VCaP (cell line): ENCODE results near the gene RPL19.
"Not testable (repeated sequence)": the region's sequence is repeated elsewhere in the genome, so short reads cannot be mapped to it uniquely, and the experiment has no call there.

Source experiments
- H3K27ac ChIP-seq: fragments of 450-650 bp; 2 replicates; pipeline ENCODE4 v1.5.1; 2017
- TF ChIP-seq, protein P1 (sequence below): fragments of 450-650 bp; conservative IDR thresholded peaks from 2 replicates; pipeline ENCODE4 v1.5.1; 2017; ENCODE audit warnings: mild to moderate bottlenecking, moderate library complexity

The RPL19 gene

DNA sequence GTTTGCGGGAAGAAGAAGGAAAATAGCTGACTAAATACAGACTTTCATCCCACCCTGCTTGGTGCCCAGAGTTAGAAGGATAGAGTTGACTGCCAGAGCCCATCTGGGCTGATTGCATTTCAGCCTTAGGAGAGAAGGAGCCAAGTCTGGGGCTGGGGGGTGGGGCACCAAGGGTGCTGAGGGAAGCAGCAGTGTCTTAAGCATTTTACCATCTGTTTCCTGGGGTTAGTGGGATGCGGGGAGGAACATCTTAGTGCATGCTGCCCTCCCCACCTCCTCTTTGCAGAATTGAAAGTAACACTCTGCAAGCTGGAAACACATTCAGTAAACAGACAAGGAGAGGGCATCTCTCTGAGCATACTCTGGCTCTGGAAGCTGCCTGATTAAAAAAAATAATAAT, 32.6 kb upstream of the RPL19 start:
- TF ChIP-seq, protein P1, sequence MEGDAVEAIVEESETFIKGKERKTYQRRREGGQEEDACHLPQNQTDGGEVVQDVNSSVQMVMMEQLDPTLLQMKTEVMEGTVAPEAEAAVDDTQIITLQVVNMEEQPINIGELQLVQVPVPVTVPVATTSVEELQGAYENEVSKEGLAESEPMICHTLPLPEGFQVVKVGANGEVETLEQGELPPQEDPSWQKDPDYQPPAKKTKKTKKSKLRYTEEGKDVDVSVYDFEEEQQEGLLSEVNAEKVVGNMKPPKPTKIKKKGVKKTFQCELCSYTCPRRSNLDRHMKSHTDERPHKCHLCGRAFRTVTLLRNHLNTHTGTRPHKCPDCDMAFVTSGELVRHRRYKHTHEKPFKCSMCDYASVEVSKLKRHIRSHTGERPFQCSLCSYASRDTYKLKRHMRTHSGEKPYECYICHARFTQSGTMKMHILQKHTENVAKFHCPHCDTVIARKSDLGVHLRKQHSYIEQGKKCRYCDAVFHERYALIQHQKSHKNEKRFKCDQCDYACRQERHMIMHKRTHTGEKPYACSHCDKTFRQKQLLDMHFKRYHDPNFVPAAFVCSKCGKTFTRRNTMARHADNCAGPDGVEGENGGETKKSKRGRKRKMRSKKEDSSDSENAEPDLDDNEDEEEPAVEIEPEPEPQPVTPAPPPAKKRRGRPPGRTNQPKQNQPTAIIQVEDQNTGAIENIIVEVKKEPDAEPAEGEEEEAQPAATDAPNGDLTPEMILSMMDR, result no peak
- H3K27ac ChIP-seq, result no peak overlapping the region

GRCh38 chr17:39168503-39168902, 31.6 kb upstream of the RPL19 start:
- H3K27ac ChIP-seq, result not testable (repeated sequence)

GRCh38 chr17:39169101-39169500, 31.0 kb upstream of the RPL19 start:
- TF ChIP-seq, protein P1, result no peak
- H3K27ac ChIP-seq, result no peak overlapping the region

- H3K27ac ChIP-seq, result no peak overlapping the region
- TF ChIP-seq, protein P1, result no peak
Observed at GRCh38 chr17:39169518-39169917, 30.6 kb upstream of the RPL19 start.

GRCh38 chr17:39170109-39170508, 30.0 kb upstream of the RPL19 start:
- H3K27ac ChIP-seq, result no peak overlapping the region
- TF ChIP-seq, protein P1, result no peak

- TF ChIP-seq, protein P1, result no peak
- no peak overlapping the region for H3K27ac ChIP-seq
Observed at GRCh38 chr17:39170558-39170957, 29.5 kb upstream of the RPL19 start.

DNA sequence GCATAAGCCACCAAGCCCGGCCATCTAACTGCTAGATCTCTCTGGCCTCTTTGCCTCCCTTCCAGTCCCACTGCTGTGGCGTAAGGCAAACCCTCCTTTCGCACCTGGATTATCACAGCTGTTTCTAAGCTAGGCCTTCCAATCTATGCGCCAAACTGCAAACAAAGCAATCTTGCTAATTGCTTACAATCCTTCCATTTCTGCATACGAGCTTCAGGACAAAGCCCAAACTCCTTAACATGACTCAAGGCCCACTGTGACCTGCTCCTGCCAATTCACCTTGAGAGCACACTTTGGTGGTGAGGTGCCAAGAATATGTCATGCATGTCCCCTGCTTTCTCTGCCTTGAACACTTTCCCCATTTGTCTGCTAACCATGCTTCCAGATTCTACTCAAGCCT, 28.1 kb upstream of the RPL19 start:
- TF ChIP-seq, protein P1, result no peak
- H3K27ac ChIP-seq, result no peak overlapping the region

DNA sequence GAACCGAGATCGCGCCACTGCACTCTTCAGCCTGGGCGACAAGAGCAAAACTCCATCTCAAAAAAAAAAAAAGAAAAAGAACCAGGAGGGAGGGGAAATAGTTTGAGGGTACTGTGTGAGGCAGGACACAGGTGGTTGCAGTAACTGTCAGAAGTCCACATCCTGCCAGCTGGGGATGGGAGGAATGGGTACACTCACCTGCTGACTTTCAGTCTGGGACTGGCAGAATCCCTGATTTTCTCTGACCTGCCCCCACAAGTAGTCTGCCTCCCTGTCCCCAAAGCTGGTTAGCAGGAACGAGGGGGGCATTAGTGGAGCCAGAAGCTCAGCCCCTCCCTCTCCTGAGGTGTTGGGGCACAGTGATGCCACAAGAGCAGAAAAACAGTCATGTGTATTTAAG, 27.0 kb upstream of the RPL19 start:
- TF ChIP-seq, protein P1, result no peak
- H3K27ac ChIP-seq, result no peak overlapping the region
